ENCODE data around the gene EPYC.

GRCh38 chr12:90921536-90921935 is 83.2 kb downstream of the EPYC start:
- TF ChIP-seq CTCF (IDR thresholded peaks at IDR 0.05) (no peak), POLR2AphosphoS5 (IDR thresholded peaks at IDR 0.05) (no peak), POLR2A (IDR thresholded peaks at IDR 0.05; ENCODE audit: low read depth) (no peak)
